NCI-H526 (cell line): ENCODE results near the gene FNBP1L.

Experiments used
- DNase-seq, 2 experiments: peaks; one replicate each; lab custom pipeline; 2025; lab: John Stamatoyannopoulos, UW

The FNBP1L gene

GRCh38 chr1:93592551-93592949, 144.6 kb downstream of the FNBP1L start:
- peak in 1 of 2 experiments; percentile 48 for DNase-seq

GRCh38 chr1:93593854-93594602, 146.1 kb downstream of the FNBP1L start:
- DNase-seq: peak in 1 of 2 experiments; percentile 11

- no peak for DNase-seq
Observed at GRCh38 chr1:93594603-93594880, 146.6 kb downstream of the FNBP1L start.

GRCh38 chr1:93595266-93595665, 147.3 kb downstream of the FNBP1L start:
- no peak for DNase-seq

GRCh38 chr1:93595743-93596142, 147.8 kb downstream of the FNBP1L start:
- no peak for DNase-seq

GRCh38 chr1:93596329-93597089, 148.6 kb downstream of the FNBP1L start:
- no peak for DNase-seq

- DNase-seq: no peak
Observed at GRCh38 chr1:93597709-93598108, 149.8 kb downstream of the FNBP1L start.

- no peak for DNase-seq
Observed at GRCh38 chr1:93598396-93598795, 150.5 kb downstream of the FNBP1L start.

GRCh38 chr1:93598861-93599439, 151.0 kb downstream of the FNBP1L start:
- no peak for DNase-seq

- no peak for DNase-seq
Observed at GRCh38 chr1:93599479-93599878, 151.6 kb downstream of the FNBP1L start.

GRCh38 chr1:93600663-93601062, 152.7 kb downstream of the FNBP1L start:
- DNase-seq: no peak

- DNase-seq: no peak
Observed at GRCh38 chr1:93601686-93602085, 153.8 kb downstream of the FNBP1L start.

- DNase-seq: no peak
Observed at GRCh38 chr1:93602101-93602500, 154.2 kb downstream of the FNBP1L start.

GRCh38 chr1:93603106-93603505, 155.2 kb downstream of the FNBP1L start:
- DNase-seq: no peak

GRCh38 chr1:93603601-93604000, 155.7 kb downstream of the FNBP1L start:
- DNase-seq: no peak
